ENCODE results near the gene SUSD6.
A peak's percentile ranks its signal among the peaks of the same experiment; 100 is the strongest.
"Not testable (repeated sequence)": the region's sequence is repeated elsewhere in the genome, so short reads cannot be mapped to it uniquely, and the experiment has no call there.

The SUSD6 gene

DNA sequence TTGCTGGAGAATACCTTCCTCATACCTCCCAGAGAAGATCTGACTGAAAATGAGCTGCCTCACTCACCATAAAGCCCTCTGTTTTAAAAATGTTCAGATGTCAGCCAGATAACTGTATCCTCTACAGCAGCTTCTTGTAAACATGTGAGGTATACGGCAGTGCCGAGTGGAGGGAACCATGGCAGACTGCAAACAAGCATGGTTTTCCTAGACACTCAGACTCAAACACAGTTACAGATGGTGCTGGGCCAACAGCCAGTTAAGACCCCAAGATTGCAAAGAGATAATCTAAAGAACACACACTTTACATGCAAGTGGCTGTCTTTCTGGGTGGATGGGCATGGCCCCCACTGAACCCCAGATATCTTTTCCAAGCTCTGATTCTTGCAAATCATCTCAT is 20.1 kb upstream of the SUSD6 start:
- no peak for DNase-seq (ENCODE audit: low spot score)

DNA sequence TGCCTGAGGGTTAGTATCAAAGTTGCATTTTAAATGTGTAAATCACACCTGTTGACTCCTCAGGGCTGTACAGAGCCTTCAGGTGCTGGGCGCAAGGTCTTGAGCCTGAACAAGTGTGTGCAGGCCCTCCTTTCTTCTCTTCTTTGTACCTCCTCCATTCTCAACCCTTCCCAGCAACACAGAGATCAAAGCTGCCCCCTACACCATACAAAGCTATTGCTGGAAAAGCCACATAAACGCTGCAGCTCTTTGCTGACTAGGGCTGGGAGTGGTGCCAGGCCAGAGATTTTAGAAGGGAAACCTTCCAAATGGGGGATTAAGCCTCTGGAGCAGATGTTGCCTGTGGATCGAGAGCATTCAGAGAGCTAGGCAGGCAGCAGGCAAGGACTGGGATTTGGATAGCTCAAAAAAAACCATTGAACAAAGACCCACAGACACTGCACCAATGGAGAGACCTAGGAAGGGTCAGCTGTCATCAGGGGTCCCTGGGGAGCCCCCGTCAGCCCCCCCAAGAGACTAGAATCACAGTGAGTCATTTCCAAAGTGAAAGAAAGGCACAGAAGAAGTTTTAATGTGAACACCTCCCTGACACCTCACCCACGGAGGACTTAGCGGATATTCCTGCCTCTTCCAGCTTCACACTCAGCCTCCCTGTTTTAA is 18.2 kb upstream of the SUSD6 start:
- DNase-seq (ENCODE audit: low spot score) = no peak

DNA sequence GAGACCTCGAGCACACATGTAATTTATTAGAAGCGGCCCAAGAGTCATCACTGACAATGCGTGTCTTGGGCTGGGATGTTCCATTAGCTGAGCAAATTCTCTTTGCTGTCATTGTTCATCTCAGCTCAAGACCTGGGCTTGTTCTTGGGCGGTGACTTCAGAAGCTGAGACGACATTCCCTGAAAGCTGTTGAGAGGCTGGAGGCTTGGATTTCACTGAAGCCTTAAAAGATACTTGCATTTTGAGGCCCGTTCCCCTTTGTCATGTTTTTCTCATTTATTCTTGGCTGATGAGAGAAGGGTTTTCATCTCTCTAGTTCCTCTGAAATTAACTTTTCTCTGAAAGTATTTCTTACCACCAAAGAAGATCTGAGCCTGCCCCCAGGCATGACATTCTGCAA is 16.6 kb upstream of the SUSD6 start:
- no peak for DNase-seq (ENCODE audit: low spot score)

DNA sequence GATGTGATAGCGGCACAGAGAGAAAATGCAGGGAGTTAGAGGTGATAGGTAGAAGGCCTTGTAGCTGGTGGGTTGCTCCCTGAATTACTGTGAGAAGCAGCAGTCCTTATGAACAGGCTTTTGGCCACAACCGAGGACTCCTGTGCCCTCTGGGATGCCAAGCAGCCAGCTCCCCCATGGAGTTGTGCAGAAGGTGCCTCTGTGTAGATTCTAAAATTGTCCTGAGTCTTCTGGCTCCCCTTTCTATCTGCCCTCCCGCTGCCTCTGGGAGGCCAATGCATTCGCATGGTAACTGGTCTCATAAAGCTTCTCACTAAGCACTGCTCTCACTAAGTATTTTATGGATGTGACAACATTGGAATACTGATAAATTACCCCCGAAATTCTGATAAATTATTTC is 16.1 kb upstream of the SUSD6 start:
- no peak for DNase-seq (ENCODE audit: low spot score)

DNA sequence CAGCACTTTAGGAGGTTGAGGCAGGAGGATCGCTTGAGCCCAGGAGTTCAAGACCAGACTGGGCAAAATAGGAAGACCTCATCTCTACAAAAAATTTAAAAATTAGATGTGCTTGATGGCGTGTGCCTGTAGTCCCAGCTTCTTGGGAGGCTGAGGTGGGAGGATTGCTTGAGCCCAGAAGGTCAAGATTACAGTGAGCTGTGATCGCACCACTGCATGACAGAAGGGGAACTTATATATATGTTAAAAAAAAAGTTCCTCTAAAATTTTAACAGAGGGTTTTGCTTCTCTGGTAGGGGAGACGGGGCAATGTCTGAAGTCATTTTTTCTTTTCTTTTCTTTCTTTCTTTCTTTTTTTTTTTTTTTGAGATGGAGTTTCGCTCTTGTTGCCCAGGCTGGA is 12.0 kb upstream of the SUSD6 start:
- not testable (repeated sequence) for DNase-seq (ENCODE audit: low spot score)

DNA sequence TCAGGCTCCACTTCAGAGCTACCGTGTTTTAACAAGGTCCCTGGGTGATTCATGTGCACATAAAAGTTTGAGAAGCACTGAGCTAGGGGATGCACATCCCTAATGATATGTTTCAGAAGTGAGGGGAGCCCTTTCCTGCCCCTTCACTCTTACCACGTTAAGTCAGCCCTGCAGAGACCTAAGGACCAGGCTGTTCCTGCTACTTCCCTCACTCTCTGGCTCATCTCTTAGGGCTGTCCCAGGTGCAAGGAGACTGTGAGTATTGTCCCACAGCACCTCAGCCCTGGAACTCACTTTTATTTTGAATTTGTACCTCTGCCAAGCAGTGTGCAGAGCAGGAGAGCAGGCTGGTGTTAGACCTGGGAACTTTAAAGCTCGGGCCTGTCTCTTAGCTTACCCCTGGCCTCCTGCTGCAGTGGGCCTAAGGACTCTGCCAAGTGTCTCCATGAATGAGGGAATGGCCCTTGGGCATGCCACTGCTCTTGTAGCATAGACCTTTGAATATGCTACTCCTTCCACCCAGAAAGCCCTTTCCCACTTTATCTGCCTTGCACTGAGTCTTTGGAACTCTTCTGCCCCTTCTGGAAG is 11.0 kb upstream of the SUSD6 start:
- no peak for DNase-seq (ENCODE audit: low spot score)

DNA sequence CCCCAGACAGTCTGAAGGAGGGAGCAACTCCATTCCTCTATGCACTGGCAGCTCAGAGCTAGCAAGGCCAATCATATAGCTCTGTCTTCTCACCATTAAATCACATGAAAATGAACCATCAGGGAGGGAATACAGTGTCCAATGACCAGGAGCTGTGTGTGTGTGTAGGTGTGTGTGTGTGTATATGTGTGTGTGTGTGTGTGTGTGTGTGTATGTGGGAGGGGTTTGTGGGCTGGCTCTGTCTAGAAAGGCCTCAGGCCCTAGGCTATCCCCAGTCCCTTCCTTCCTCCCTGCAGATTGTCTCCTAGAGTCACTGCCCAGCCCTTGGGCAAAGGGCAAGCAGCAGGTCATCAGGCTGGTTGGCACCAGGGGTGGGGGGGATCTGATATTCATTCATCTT is 5.7 kb upstream of the SUSD6 start:
- no peak for DNase-seq (ENCODE audit: low spot score)

DNA sequence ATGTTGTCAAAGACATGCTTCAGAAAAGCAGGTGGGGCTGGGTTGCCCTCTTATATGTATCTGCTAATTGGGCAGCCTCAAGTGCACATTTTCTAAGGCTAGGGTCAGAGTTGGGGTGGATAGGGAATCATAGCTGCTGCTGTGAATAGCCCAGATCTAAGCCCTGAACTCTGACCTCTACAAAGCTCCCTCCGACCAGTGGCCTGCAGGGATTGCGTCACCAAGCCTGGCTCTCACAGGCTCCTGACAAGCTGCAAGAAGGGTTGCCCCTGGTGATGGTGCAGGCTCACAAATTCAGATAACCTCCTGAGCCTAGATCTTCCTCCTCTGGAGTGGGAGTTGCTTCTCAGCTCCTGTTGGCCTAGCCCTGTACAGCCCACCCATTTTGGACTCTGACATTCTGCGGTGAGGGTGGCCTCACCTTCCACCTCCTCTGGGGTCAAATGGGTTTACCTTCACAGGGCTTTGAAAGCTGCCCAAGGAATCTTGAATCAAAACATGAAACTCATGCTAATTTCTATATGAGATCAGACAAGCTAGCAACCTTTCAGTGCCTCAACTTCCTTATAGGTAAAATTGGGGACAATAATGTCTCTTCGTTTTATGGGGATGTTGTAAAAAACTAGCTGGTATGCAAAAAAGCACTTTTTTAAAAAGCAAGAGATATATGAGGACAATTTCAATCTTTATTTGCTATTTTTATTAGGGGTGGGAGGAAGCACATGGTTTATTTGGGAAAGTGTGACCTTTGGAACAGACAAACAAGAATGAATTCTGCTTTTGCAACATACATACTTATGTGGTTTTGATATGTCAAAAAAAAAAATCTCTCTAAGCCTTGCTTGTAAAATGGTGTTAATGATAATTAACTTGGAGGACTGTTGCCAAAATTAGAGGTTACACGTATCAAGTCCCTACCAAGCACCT is 4.9 kb upstream of the SUSD6 start:
- DNase-seq (ENCODE audit: low spot score) = no peak

DNA sequence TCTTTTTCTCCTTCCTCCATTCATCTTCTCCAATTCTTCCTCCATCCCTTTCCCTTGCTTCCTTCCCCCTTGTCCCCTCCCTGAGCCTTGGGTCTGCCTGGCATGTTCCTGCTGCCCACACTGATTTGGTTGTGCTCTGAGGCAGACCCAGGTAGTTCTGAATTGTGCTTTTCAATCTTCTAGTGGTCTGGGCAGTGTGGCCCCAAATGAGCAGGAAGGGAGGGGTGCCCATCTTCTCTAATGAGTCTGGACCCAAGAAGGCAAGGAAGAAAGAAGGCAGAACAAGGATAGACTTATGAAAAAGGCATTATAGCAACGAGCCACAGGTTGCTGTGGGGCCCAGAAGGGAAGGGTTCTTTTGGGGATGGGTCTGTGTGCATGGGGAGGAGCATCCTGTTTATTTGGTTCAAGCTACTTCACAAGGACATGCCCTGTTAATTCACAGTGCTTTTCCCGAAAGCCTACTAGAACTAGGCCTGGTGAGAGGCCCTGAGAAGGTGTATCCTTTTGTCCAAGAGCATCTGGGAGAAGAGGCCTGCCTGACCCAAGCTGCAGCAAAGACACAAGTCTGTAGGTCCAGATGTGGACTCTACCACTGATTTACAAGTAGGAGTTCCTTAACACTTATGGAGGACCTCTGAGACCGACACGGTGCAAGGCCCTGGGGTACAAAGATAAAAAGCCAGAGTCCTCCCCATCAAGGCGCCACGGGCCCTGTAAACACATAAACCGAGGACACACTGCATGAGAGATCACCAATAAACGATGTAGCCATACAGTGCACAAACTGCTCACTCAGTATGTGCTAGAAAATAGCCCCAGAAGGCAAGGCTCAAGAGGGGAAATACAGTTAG is 1.1 kb upstream of the SUSD6 start:
- DNase-seq (ENCODE audit: low spot score) = no peak

DNA sequence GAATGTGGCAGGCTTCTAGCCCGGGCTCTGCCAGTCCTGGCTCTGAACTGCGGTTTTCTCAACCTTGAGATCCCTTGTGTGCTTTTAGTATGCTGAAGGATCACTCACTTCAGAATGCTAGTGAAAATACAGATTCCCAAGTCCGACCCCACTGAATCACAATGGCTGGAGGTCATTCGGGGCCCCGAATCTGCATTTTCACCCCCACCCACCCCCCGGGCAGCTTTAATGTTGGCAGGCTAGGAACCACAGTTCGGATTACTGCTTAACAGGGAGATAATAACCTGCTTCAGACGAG is 573 bp upstream of the SUSD6 start:
- DNase-seq (ENCODE audit: low spot score) = no peak

DNA sequence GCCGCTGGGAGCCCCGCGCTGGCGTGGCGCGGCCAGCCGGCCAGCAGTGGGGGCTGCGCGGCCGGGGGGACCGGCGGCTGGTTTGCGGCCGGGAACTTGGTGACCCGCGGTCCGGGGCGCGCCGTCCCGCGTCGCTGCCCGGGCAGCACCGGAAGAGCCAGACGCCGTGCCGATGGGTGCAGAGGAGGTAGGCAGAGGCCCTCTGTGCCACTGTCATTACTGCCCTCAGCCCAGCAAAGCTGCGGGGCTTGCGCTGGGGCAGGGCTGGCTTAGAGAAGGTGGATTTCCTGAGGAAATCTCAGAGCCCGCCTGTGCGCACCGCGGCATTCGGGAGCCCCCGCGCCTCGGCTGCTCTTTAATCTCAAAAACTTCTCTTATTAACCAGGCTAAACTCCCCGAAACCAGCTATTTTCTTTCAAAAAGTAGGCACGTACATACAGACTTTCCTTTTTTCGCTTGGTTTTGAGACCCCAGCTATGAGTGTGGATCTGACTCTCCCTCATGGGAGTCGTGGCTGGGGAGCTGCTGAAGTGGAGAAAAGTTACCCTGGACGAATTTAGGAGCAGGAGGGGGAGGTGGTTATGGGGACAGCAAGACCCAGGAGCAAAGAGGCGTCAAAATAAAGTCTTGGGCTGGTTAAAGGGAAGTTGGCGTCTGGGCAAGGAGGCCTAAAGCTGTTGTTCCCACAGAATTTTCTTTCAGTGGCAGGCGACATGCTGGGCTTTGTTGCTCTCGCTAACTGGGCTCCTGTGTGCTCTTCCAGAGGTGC is 802 bp downstream of the SUSD6 start:
- DNase-seq (ENCODE audit: low spot score) = peak; percentile 34

DNA sequence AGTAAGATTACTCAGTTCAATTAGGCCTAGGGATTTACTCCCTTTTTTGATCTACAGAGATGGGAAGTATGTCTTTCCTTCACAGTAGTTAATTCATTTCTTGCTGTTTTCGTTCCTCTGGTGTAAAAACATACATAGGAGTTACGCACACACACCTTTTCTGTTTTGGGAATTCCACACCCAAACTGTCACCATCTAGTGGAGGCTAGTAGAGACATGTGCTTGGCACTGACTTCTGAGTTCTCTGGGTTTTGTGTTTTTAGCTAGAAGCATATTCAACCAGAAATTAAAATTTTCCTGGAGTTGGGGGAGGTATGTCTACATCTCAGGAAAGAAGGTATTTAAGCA is 1.4 kb downstream of the SUSD6 start:
- DNase-seq (ENCODE audit: low spot score) = peak; percentile 48

DNA sequence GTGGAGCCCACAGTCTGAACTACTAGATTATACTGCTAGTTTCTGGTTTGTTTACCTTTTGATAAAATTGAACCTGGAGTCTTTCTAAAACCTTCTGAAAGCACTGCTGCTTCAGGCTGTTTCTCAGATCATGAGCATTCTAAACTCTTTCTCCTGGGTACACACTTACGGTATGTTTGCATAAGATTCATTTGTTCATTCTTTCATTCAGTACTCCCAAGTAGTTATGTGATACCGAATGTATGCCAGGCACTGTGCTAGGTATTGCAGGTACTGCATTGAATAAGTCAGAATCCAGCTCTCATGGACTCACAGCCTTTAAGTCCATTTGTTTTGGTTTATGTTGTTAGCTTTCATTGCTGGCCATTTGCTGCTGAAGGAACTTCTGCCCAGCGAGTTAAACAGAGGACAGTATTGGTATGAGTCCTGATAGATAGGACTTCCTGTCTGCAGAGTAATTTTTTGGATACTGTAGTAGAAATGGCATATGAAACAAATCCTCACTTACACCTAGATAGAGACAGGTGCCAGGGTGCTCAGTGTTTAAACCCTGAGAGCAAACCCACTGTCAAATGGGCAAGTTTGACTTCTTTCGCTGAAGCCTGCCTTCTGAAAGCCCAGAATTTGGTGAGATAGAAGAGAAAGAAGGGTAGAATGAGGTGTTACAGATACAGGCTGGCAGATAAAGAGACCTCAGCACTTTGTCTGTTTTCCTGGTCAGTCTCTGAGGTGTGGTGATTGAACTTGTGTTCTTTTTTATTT is 2.1 kb downstream of the SUSD6 start:
- no peak for DNase-seq (ENCODE audit: low spot score)

DNA sequence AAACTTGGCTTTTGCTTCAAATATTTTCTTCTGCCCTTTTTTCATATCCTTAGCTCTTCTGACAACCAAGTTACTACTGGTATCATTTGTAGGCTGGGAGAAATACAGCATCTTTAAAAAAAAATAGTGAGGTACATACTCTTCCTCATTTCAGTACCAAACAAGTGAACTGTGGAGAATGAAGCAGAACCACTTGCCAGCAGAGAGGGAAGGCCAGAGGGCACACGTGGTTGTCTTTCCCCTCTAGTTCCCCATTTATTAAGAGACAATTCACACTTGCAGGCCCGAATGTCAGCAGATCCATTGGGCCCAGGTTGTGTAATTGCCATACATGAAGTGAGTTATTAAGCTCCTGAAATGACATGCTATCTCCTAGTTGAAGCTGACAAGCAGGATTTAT is 3.2 kb downstream of the SUSD6 start:
- no peak for DNase-seq (ENCODE audit: low spot score)

DNA sequence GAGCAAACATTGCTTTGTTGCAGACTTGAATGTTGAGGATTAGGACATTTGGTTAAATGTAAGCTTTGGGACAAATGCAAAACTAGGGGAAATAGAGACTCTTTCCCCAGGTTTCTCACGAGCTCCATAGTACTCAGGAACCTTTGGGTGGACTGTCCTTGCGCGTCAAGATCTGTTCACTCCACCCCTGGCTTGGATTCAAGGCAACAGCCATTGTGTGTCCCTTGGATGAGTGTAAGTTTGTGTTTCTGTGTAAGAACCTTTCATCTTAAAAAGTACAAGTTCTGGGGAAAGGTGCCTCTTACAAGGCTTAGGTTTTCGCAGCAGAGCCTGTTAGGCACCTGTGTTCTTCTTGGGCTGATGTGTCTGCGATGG is 3.7 kb downstream of the SUSD6 start:
- DNase-seq (ENCODE audit: low spot score) = peak; percentile 45

DNA sequence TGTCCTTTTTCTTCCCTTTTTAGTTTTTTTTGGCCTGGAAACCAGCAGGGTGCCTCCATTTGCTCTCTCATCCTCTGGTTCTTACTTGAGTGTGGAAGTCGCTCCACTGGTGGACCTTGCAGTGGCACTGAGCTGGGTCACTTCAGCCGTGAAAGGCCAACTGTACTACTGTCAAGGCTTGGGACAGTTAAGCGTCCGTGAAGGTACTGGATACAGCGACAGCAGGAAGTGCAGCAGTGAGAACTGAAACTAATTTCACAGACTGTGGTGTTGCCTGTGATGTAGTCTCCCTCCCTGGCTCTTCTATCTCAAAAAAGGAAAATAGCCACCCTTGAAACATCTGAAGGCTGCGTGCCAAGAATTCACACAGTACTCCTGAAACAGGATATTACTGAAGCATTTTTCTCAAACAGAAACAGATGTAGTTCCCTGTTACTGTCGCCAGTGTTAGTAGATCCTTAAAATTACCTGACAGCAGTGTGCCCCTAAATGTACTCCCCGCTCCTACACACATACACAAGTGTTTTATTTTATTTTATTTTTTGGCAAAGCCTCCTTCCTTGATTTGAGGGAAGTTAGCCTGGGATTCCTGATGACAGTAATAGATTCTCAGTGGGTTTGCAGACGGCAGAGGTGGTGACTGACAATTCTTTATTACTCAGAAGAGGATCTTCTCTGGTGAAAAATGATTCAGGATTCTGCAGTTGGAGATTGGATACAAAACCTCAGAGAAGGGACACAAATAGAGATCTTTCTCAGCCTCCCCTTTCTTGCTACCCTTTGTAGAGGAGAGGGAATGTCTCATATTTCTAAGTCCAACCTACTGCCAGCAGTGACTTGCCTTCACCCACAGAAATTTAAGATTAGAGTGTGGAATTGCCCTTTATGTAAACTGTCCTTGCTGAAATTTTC is 4.4 kb downstream of the SUSD6 start:
- peak; percentile 70 for DNase-seq (ENCODE audit: low spot score)

DNA sequence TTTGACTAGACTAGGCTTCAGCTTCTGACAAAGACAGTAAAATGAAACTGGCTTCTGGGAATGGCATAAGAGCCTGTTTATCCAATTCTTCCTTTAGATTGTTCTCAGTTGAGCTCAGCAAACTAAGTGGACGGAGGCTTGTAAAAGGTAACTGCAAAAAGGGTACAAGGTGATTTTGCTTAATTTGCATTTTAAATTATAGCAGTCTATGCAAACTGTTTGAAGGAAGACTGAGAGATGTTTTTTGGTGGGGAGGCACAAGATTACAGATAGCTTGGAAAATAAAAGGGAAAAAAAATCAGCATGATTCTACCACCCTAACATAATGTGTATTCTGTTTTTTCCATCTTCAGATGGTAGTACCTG is 5.0 kb downstream of the SUSD6 start:
- no peak for DNase-seq (ENCODE audit: low spot score)

DNA sequence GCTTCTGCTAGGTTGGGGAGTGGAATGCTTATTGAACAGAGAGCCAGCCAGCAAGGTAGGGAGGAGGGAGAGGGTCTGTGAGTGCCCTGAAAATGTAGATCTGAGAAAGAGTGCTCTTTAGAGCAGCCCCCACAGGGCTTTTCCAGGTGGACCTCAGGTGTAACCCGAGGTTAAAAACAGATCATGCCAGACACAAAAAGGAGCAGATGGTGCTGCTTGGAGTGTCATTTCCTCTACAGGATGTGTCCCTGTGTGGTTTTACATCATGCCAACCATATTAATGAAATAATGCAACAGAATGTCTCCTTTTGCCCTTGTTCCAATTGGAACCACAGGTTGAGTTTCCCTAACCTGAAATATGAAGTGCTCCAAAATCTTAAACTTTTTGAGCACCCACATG is 6.4 kb downstream of the SUSD6 start:
- no peak for DNase-seq (ENCODE audit: low spot score)

DNA sequence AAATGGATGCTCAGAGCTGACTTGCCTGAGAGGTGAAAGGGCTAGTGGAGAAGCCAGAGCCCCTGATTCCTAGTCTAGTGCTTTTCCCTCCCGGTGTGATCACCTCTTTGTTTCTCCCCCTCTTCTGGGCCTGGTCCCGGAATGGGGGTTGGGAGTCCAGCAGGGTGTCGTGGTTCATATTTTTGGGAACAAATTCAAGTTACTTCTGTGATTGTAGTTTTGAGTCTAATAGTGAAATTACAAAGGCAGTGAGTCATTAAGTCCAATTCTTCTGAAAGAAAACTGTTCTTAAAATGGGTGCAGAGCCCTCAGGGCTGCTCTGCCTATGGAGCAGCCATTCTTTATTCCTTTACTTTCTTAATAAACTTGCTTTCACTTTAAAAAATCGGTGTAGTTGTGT is 7.6 kb downstream of the SUSD6 start:
- no peak for DNase-seq (ENCODE audit: low spot score)

DNA sequence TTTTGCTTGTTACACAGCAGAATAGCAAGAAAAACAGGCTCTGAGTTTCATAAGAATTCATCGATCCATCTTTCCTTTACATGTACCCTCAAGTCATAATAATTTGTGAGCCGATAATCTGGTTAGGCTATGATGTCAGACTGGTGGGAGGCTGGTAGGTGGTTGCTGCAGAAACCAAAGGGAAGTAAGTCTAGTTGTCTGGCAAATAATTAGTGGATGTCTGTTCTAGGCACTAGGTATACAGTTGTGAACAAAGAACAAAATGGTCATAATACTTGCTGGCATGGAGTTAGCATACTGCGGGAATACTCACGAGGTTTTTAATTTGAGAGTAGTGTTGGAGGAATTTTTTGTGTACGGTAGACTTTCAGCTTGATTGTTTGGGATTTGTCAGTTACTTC is 8.8 kb downstream of the SUSD6 start:
- no peak for DNase-seq (ENCODE audit: low spot score)

Measured in hematopoietic multipotent progenitor cell treated with erythropoietin and hydrocortisone succinate and interleukin-3 and kit ligand, for 15 days (in vitro differentiated cells).